SU-DHL-6 (cell line): Measurements from ENCODE around the gene LRRC25.
"Not testable (repeated sequence)": the region's sequence is repeated elsewhere in the genome, so short reads cannot be mapped to it uniquely, and the experiment has no call there.

ENCODE experiments used
- H2AFZ ChIP-seq: fragments of 200-600 bp; sonication (generic); 2 replicates; pipeline ENCODE4 v1.6.1; 2014; ENCODE audit warnings: low read depth, mild to moderate bottlenecking, moderate library complexity, mixed read lengths, antibody characterized with exemption, low read length; ENCODE audit not compliant: severe bottlenecking
- H3F3A ChIP-seq: fragments of 200-600 bp; shearing (Covaris generic); 2 replicates; pipeline ENCODE4 v1.6.0; 2016; ENCODE audit warnings: antibody characterized with exemption, mild to moderate bottlenecking; ENCODE audit not compliant: insufficient read depth
- H3K27ac ChIP-seq: fragments of 200-600 bp; sonication (generic); 2 replicates; pipeline ENCODE4 v1.5.1; 2016; ENCODE audit warnings: low read depth, mild to moderate bottlenecking, low read length, moderate library complexity, mixed read lengths
- H3K27me3 ChIP-seq: fragments of 200-600 bp; sonication (generic), shearing (Covaris generic); 2 replicates; pipeline ENCODE4 v1.6.0; 2014; ENCODE audit warnings: mild to moderate bottlenecking, low read length
- H3K36me3 ChIP-seq: fragments of 200-600 bp; sonication (generic); 2 replicates; pipeline ENCODE4 v1.6.1; 2014; ENCODE audit warnings: mild to moderate bottlenecking, low read length, mixed read lengths
- H3K4me2 ChIP-seq: fragments of 300-600, 200-600 bp; shearing (Covaris generic), sonication (generic); 2 replicates; pipeline ENCODE4 v1.6.0; 2014; ENCODE audit warnings: low read length, low read depth, mild to moderate bottlenecking; ENCODE audit not compliant: poor library complexity, severe bottlenecking
- H3K4me3 ChIP-seq: fragments of 200-600 bp; sonication (generic); 2 replicates; pipeline ENCODE4 v1.5.1; 2014; ENCODE audit warnings: antibody characterized with exemption, low read length, mild to moderate bottlenecking, mixed read lengths; ENCODE audit not compliant: insufficient read depth, poor library complexity, severe bottlenecking
- H3K79me2 ChIP-seq: fragments of 200-600 bp; sonication (generic); 2 replicates; pipeline ENCODE4 v1.6.1; 2014; ENCODE audit warnings: mild to moderate bottlenecking, low read length, moderate library complexity; ENCODE audit not compliant: insufficient read depth
- H3K9ac ChIP-seq: fragments of 200-600 bp; sonication (generic); 2 replicates; pipeline ENCODE4 v1.7.0; 2014; ENCODE audit warnings: mild to moderate bottlenecking, low read length
- H3K9me2 ChIP-seq: fragments of 200-600 bp; sonication (generic); replicated peaks from 2 replicates; pipeline ENCODE4 v1.6.1; 2014; ENCODE audit warnings: low read length; ENCODE audit not compliant: insufficient read depth
- H3K9me3 ChIP-seq: fragments of 200-600 bp; sonication (generic); 2 replicates; pipeline ENCODE4 v1.6.1; 2014; ENCODE audit warnings: low read length, mixed read lengths; ENCODE audit not compliant: insufficient read depth
- H4K20me1 ChIP-seq: fragments of 200-600 bp; sonication (generic); 2 replicates; pipeline ENCODE4 v1.6.1; 2014; ENCODE audit warnings: low read depth, mild to moderate bottlenecking, antibody characterized with exemption, low read length, moderate library complexity, mixed read lengths
- EZH2phosphoT487 ChIP-seq: fragments of 200-600 bp; sonication (generic), shearing (Covaris generic); conservative IDR thresholded peaks from 2 replicates; pipeline ENCODE4 v1.6.1; 2018; ENCODE audit warnings: mild to moderate bottlenecking, antibody characterized with exemption, low read length, moderate library complexity, mixed read lengths
- TF ChIP-seq, protein P1 (sequence below): fragments of 200-600 bp; sonication (generic); IDR thresholded peaks from one replicate; pipeline ENCODE4 v1.5.1; 2017; ENCODE audit warnings: antibody characterized with exemption, mild to moderate bottlenecking, low read length, moderate library complexity; ENCODE audit not compliant: insufficient read depth, poor library complexity, severe bottlenecking

LRRC25 gene

DNA sequence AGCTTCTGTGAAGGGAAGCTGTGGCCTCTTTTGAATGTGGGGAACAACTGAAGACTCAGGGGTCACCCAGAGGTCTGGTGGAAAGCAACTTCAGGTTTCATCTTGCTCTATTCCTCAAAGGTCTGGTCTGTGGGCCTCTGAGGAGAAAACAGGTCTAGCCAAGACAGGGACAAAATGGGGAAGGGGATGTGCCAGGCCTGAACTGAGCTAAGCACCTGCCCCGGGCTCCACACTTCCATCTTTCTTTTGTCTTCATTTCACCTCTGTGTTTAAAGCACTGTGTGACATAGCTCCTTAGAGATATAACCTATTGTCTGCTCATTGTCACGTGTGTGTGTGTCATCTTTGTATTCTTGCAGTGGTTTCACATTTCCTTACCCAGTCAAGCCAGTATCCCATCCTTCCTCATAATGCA lies 31.4 kb downstream of the LRRC25 start:
- Histone ChIP-seq H3K27me3 (no peaks in the 10 kb centered on the region), H3K79me2 (no peaks in the 10 kb centered on the region), H3K9me2 (no peaks in the 10 kb centered on the region), H4K20me1 (no peaks in the 10 kb centered on the region), H3K9me3 (no peaks in the 10 kb centered on the region), H3K4me2 (no peak overlapping the region), H3K27ac (no peak overlapping the region), H2AFZ (no peak overlapping the region), H3K4me3 (no peak overlapping the region), H3K9ac (no peak overlapping the region), H3F3A (no peaks in the 10 kb centered on the region), H3K36me3 (no peaks in the 10 kb centered on the region)
- TF ChIP-seq, protein P1, sequence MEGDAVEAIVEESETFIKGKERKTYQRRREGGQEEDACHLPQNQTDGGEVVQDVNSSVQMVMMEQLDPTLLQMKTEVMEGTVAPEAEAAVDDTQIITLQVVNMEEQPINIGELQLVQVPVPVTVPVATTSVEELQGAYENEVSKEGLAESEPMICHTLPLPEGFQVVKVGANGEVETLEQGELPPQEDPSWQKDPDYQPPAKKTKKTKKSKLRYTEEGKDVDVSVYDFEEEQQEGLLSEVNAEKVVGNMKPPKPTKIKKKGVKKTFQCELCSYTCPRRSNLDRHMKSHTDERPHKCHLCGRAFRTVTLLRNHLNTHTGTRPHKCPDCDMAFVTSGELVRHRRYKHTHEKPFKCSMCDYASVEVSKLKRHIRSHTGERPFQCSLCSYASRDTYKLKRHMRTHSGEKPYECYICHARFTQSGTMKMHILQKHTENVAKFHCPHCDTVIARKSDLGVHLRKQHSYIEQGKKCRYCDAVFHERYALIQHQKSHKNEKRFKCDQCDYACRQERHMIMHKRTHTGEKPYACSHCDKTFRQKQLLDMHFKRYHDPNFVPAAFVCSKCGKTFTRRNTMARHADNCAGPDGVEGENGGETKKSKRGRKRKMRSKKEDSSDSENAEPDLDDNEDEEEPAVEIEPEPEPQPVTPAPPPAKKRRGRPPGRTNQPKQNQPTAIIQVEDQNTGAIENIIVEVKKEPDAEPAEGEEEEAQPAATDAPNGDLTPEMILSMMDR, result no peak
- TF ChIP-seq EZH2phosphoT487, result no peak

DNA sequence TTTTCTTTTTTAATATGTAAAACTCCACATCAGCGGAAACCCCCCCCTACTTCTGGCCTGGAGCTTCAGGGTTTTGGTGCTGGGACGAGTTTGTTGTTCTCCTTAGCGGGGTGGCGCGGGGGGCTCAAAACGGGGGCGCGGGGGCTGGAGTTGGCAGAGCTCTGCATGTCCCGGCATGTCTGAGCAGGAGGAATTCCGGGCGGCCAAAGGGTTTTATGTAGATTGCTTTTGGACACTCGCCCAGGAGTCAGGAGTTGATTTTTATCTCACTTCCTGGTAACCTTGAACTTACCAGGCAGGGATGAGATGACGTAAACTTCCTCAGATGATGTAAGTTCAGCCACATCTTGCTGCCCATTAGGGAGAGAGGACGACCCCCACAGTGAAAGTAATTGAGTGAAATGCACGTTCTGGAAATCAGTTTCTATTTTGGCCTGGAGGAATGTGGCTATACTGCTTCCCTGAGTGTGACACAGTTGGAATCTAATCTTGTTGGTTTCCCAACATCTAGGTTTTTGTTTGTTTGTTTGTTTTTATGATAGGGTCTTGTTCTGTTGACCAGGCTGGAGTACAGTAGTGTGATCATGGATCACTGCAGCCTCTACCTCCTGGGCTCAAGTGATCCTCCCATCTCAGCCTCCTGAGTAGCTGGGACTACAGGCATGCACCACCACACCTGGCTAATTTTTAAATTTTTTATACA lies 32.4 kb downstream of the LRRC25 start:
- Histone ChIP-seq H4K20me1 (no peaks in the 10 kb centered on the region), H3K9me3 (no peaks in the 10 kb centered on the region), H3K36me3 (no peaks in the 10 kb centered on the region), H3K9ac (no peak overlapping the region), H3K27me3 (no peaks in the 10 kb centered on the region), H3K4me2 (no peak overlapping the region), H3K9me2 (no peaks in the 10 kb centered on the region), H3K27ac (no peak overlapping the region), H3K4me3 (no peak overlapping the region), H2AFZ (no peak overlapping the region), H3F3A (no peaks in the 10 kb centered on the region), H3K79me2 (no peaks in the 10 kb centered on the region)
- no peak for TF ChIP-seq EZH2phosphoT487
- TF ChIP-seq, protein P1, result no peak

DNA sequence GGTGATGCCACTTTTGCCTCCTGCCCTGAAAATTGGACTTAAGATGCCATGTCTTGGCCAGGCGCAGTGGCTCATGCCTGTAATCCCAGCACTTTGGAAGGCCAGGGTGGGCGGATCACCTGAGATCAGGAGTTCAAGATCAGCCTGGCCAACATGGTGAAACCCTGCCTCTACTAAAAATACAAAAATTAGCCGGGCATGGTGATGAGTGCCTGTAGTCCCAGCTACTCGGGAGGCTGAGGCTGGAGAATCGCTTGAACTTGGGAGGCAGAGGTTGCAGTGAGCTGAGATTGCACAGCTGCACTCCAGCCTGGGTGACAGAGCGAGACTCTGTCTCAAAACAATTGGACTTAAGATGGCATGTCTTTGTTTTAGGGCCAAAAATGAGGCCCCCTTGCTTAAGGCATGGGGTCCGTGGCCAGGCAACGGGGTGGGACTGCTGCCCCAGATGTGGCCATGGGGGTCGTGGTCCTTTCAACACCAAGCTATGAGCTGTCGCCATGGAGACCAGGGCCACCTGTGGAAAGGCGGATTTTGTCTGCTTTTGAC lies 33.1 kb downstream of the LRRC25 start:
- H2AFZ ChIP-seq, H3K9me2 ChIP-seq, H3K4me2 ChIP-seq, H3K79me2 ChIP-seq, H3K9ac ChIP-seq, H3K9me3 ChIP-seq, H3K27me3 ChIP-seq, H3K27ac ChIP-seq, H4K20me1 ChIP-seq, H3F3A ChIP-seq, H3K36me3 ChIP-seq, H3K4me3 ChIP-seq: not testable (repeated sequence)

DNA sequence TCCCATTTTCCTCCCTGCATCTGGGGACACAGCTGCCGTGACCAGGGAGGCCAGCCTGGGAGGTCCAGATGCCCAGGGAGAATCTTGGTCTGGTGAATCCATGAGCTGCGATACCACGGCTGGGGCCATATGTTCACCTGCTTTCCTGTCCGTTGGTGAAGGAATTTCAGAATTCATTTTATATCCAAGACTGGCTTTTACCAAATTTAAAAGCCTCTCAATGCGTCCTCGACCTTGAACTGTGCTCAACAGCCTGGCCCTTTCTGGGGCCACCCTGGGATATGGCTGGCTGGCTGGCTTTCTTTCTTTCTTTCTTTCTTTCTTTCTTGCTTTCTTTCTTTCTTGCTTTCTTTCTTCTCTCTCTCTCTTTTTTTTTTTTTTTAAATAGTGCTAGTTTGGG lies 33.6 kb downstream of the LRRC25 start:
- Histone ChIP-seq H3K9me2 (no peaks in the 10 kb centered on the region), H3K27me3 (no peaks in the 10 kb centered on the region), H2AFZ (no peak overlapping the region), H3K4me3 (no peak overlapping the region), H3K79me2 (no peaks in the 10 kb centered on the region), H3K9ac (no peak overlapping the region), H4K20me1 (no peaks in the 10 kb centered on the region), H3K9me3 (no peaks in the 10 kb centered on the region), H3K4me2 (no peak overlapping the region), H3K27ac (no peak overlapping the region), H3K36me3 (no peaks in the 10 kb centered on the region), H3F3A (no peaks in the 10 kb centered on the region)
- TF ChIP-seq, protein P1, result no peak
- no peak for TF ChIP-seq EZH2phosphoT487
